ENCODE data around the gene CELF2.

Gene CELF2

DNA sequence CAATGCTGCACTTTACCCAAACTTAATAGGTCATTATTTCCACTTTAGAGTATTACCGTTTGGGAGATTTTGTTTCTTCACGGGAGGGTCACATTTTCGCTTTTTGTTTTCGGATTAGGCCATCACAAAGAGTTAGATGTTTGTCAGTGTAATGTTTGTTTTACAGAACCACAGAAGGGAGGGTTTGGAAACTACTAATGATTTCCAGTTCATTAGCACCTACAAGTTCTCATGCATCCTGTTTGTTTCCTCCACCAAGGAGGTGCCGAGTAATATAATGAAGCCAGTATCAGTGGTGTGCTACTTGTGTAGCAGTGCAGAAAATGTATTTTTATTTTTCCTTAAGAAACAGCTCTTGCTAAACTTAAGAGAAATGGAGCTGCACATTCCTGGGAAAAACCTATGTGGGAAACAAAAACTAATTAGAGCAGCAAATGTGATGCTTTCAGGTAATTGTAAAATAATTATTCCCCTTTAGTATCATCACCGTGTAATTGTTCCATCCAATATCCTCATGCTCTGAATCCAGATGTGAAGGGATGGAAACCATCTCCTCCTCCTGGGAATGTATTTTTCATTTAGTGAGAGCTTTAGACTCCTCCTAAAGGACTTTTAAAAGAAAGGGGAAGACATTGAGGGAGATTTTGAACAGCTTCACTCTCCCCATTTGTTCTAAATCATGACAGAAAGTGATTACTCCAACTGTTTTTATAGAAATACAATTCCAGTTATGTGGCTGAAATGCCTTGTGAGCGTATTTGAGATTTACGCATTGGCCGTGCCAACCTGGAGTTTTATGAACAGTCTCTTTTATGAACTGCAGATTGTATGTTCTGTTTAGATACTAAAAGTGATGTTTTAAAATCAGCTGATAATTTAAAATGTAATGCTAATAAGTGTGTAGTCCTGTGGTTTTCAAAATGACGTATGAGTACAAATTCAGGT lies 5.6 kb downstream of the CELF2 start:
- DNase-seq (ENCODE audit: low read depth), result no peak

DNA sequence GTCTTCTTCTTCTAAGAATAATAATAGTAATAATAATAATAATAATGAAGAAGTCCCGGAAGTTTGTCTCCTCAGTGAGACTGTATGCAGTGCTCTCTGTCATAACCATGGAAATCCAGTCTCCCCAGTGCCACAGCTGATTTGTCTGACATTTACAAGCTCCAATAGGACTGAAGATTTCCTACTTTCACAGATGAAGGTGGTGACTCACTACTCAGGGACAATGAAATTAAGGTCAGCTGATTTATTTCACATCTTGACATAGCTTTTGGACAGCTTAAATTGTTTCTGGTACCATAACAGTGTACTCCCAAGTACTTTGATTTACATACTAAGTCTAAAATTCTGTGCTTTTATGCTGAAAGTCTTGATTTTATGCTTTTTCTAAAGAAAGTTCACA lies 6.9 kb downstream of the CELF2 start:
- no peak for DNase-seq (ENCODE audit: low read depth)

GRCh38 chr10:11025978-11026377 lies 8.3 kb downstream of the CELF2 start:
- DNase-seq (ENCODE audit: low read depth), result no peak

- no peak for DNase-seq (ENCODE audit: low read depth)
Measured at GRCh38 chr10:11026773-11027172, 9.1 kb downstream of the CELF2 start.

DNA sequence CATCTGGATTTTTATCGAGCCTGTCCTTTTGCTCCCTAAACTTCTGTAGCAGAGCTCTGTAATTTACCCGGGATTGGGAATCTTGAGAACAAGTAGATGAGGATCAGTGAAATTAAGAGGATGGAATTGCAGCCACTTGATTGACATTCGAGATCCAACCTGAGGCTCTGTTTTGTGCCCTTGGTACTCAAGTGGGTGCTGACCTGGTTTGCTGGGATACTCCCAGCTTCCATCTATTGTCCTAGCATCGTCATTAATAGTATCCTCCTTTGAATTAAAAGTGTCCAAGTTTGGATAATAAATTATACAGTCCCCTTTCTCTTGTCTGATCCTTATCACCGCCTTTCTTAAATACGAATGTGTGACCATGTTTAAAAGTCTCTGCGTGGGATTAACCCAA lies 17.1 kb downstream of the CELF2 start:
- no peak for DNase-seq (ENCODE audit: low read depth)

GRCh38 chr10:11035301-11035991 lies 17.8 kb downstream of the CELF2 start:
- no peak for DNase-seq (ENCODE audit: low read depth)

GRCh38 chr10:11036424-11037011 lies 18.8 kb downstream of the CELF2 start:
- no peak for DNase-seq (ENCODE audit: low read depth)

DNA sequence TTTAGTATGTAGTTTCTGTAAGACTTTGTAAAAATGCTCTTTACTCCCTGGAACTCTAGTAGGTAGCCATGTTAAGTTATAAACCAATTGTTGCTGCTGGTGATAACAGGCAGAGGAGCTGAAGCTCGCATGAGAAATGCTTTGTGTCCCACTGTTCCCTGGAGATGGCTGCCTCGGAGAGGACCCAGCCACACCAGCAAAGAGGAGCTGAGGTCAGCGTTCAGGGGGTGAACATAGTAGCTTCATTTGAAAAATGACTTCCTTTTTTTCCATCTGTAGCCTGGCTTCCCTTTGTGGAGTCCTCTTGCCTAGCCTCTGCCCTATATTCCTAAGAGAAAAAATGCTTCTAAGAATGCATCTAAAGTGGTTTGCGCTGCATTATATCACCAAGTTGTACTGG lies 20.3 kb downstream of the CELF2 start:
- no peak for DNase-seq (ENCODE audit: low read depth)

GRCh38 chr10:11042357-11042756 lies 24.7 kb downstream of the CELF2 start:
- DNase-seq (ENCODE audit: low read depth), result no peak

DNA sequence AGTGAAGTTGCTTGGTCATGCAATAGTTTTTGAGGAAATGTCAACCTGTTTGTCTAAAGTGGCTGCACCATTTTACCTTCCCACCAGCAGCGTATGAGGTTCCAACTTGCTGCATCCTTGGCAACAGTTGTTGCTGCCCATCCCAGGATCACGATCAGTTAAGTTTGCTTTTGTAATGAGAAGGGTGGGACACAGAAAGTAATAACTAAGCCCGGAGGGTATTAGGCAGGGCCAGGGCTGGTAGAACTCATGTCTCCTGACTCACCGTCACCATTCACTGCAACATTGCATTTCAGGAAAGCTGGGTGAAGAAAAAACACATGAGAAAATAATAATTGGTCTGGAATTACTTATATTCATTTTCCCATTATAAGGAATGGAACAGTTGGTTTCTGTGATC lies 25.4 kb downstream of the CELF2 start:
- DNase-seq (ENCODE audit: low read depth), result no peak

- no peak for DNase-seq (ENCODE audit: low read depth)
Measured at GRCh38 chr10:11043446-11044127, 25.9 kb downstream of the CELF2 start.

- DNase-seq (ENCODE audit: low read depth), result no peak
Measured at GRCh38 chr10:11045487-11045886, 27.8 kb downstream of the CELF2 start.

DNA sequence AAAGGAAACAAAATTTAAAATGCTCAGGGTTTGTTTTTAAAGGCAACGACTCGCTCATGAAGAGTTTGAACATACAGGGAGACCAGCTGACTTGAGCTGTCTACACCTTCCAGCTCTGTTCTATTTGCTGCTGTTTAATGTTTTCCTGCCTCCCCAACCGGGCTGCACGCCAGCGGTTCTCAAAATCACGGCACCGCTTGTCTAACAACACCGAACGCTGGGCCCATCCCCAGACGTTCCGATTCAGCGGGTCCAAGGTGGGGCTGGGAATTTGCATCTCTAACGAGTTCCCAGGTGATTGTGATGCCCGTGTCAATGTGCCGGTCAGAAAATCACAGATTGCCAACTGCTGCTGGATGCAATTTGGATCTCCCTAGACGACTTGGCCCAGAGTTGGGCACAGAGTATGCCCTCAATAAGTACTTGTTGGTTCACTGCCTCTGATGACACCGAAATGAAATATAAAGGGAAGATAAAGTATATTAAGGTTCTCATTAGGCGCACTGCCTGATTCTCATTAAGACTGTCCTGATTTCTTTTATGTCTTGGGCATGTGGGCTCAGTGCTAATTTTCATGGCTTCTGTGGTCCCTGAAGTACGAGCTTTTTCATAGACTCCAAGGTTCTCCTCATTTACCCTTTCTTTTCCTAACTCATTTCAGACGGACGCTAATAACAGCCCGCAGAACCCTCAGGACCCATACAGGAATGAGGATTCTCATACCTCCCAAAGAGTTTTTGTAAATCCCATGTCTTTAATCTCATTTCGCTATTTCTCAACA lies 28.5 kb downstream of the CELF2 start:
- no peak for DNase-seq (ENCODE audit: low read depth)

GRCh38 chr10:11046776-11047160 lies 29.1 kb downstream of the CELF2 start:
- DNase-seq (ENCODE audit: low read depth), result no peak

- no peak for DNase-seq (ENCODE audit: low read depth)
Measured at GRCh38 chr10:11048707-11049278, 31.1 kb downstream of the CELF2 start.

GRCh38 chr10:11049806-11050205 lies 32.1 kb downstream of the CELF2 start:
- DNase-seq (ENCODE audit: low read depth), result no peak

GRCh38 chr10:11050301-11051287 lies 32.9 kb downstream of the CELF2 start:
- no peak for DNase-seq (ENCODE audit: low read depth)

DNA sequence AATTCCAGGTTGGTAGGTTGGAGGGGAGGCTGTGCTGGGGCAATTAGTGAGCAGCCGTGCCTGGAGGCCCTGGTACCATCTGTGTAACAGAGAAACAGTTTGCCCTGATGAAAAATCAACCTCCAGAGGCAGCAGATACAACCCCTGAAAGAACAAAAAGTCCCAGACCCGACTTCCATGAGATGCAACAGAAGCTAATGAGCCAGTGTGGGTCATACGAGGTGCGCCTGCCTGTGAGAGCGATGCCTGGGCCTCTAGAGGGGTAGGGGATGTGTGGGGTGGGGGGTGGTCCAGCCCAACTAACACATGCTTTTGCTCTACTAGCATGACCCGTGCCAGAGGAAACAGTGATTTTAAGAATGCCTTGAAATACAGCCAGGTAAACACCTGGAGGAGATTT lies 39.3 kb downstream of the CELF2 start:
- DNase-seq (ENCODE audit: low read depth), result no peak

DNA sequence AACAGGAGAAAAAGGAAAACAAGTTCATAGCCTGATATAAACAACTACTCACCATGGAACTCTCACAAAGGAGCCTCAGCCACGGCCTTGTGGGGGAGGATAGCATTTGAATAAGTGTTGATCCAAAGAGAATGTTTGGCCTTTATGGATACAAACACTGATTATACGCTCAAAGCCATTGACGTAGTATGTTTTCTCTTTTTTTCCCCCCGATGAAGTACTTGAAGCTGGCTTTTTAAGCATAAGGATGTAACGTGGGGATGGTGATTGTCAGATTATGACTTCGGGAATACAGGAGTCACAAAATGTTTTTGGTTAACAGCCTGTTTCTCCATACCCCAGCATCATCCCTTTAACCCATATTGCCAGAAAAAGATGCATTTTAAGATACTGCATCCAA lies 39.8 kb downstream of the CELF2 start:
- no peak for DNase-seq (ENCODE audit: low read depth)

- no peak for DNase-seq (ENCODE audit: low read depth)
Measured at GRCh38 chr10:11057994-11058393, 40.3 kb downstream of the CELF2 start.

Measured in activated T-helper 9 cell treated with anti-CD3 and anti-CD28 coated beads, Interleukin-2, amount 50 U/mL, for 16 hours (primary cell).